ENCODE data around the gene HSP90B1.

HSP90B1 gene

GRCh38 chr12:103930787-103931735 is 851 bp downstream of the HSP90B1 start:
- peak in 2 of 6 experiments; percentile 25 to 28 for DNase-seq

DNA sequence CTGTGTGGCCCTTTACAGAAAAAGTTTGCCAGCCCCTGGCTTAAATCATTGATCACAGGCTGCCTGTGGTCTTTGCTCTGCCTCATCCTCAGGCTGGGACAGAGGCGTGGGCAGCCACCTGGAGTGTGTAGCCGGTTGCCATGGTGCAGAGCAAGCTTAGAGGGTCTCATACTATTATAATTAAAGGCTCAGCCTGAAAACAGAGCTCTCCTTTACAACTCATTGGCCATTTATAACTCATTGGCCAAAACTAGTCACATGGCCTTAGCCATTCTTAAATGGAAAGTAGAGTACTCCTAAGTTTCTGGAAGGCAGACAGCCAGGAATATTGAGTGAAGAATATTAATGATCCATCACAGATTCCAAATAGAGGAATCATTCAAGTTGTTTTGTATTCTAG is 3.0 kb downstream of the HSP90B1 start:
- DNase-seq = no peak

DNA sequence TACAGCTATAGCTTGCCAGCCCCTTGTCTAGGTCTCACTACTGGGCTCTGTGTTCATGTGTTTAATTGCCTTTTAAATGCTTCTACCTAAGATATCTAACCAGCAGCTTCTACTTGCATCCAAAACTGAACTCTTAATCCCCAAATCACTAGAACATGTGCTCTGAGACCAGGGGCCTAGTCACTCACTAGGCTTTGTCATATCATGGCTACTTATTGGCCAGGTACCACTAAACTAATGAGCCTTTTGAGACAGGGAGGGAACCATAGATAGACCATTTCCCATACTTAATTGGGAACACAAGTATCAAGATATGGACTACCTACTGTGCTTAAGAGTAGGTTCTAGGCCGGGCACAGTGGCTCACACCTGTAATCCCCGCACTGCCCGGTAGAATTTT is 6.5 kb downstream of the HSP90B1 start:
- no peak for DNase-seq

GRCh38 chr12:103944964-103945363 is 14.8 kb downstream of the HSP90B1 start:
- no peak for DNase-seq

- DNase-seq = no peak
Observed at GRCh38 chr12:103947871-103948555, 17.8 kb downstream of the HSP90B1 start.

GRCh38 chr12:103948746-103949406 is 18.7 kb downstream of the HSP90B1 start:
- no peak for DNase-seq

DNA sequence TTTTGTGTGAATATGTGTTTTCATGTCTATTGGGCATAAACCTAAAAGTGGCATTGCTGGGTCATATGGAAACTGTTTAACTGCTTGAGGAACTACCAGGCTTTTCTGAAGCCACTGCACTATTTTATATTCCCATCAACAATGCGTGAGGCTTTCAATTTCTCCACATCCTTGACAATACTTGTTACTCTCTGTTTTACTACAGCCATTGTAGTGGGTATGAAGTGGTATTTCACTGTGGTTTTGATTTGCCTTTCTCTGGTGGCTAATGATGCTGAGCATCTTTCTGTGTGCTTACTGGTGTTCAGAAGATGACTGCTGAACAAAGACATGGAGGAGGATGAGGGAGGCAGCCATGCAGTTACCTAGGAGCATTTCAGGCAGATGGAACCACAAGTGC is 22.3 kb downstream of the HSP90B1 start:
- DNase-seq = no peak

- DNase-seq = no peak
Observed at GRCh38 chr12:103955811-103956508, 25.8 kb downstream of the HSP90B1 start.

- DNase-seq = no peak
Observed at GRCh38 chr12:103956509-103957027, 26.4 kb downstream of the HSP90B1 start.

DNA sequence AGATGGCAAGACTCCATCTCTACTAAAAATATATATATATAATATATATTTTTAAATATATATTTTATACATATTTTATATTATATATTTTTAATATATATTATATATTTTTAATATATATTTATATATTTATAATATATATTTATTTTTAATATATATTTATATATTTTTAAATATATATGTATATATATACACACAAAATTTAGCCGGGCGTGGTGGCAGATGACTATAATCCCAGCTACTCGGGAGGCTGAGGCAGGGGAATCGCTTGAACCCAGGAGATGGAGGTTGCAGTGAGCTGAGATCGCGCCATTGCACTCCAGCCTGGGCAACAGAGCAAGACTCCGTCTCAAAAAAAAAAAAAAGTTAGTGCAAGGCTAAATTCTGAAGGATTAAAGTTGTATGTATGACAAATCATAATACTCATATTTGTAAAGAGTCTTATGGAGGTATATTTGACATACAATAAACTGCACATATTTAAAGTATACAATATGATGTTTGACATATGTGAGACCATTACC is 27.7 kb downstream of the HSP90B1 start:
- no peak for DNase-seq

DNA sequence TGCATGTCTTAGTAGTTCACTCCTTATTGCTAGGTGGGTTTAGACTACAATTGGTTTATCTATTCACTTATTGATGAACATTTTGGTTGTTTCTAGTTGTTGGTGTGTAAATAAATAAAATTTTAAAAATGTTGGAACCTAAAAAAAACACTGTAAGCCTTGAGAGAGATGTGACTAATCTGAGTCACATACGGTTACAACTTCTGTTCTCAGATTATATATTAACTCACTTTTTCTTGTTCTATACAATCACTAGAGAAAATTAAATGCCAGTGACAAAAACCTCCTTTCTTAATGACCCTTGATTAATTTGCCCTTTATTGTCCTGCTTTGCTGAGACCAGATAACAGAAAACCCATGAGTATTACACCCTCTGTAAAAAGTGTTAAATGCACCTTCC is 28.4 kb downstream of the HSP90B1 start:
- DNase-seq = no peak

GRCh38 chr12:103960616-103961227 is 30.5 kb downstream of the HSP90B1 start:
- DNase-seq = no peak

GRCh38 chr12:103962493-103962892 is 32.3 kb downstream of the HSP90B1 start:
- DNase-seq = no peak

- no peak for DNase-seq
Observed at GRCh38 chr12:103964805-103965204, 34.6 kb downstream of the HSP90B1 start.

- DNase-seq = no peak
Observed at GRCh38 chr12:103965255-103965589, 35.0 kb downstream of the HSP90B1 start.

GRCh38 chr12:103965590-103966504 is 35.6 kb downstream of the HSP90B1 start, which contains the start of gene TDG:
TSS of gene TDG (plus strand) at chr12:103965872. CDS start at chr12:103966038, 166 bp downstream.
- DNase-seq = peak; percentile 87 to 96 (median 94)

GRCh38 chr12:103966736-103967135 is 36.5 kb downstream of the HSP90B1 start:
- DNase-seq = no peak

DNA sequence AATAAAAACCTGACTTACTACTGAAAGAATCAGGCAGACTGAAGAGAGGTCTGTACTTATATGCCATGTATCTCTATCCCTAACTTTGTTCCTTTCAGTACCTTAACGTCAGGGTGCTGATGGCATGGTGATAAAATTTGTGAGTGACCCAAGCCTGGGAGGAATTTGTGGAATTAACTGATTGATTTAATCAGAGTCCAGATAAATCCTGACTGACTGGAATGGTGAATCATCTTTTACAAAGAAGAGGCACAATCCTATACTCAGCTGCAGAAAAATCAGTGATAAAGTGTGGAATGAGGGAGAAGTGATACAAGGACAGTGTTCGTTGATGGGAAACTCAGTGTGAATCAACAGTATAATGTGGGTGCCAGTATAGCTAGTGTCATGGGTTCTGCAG is 39.2 kb downstream of the HSP90B1 start:
- no peak for DNase-seq

DNA sequence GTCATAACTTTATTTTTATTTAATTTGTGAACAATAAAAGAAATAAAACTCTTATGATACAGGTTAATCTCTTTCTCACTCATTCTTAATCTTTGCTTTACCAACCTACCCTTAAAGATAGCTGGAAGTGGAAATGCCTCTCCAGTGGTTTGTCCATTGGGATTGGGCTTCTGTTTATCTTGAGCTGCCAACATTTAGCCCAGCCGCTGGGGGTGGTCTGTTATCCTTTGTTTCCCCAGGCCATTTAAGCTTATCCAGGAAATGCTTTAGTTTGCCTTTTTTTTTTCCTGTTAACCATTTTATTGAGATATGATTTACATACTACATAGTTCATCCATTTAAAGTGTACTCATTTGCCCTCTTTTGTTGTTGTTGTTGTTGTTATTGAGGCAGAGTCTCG is 43.7 kb downstream of the HSP90B1 start:
- DNase-seq = no peak

GRCh38 chr12:103975368-103975767 is 45.2 kb downstream of the HSP90B1 start:
- DNase-seq = no peak

All from stimulated activated naive CD4-positive, alpha-beta T cell (primary cell).